SIG-M5 (cell line): Measurements from ENCODE around the gene HOXB3.

Experiments used
- DNase-seq: peaks from one replicate; lab custom pipeline; 2025; lab: John Stamatoyannopoulos, UW

Gene HOXB3

GRCh38 chr17:48589831-48590606, at the start of gene HOXB3:
Gene HOXB3, minus strand, starts transcription at chr17:48590241. Its CDS starts 37,767 bp downstream, at chr17:48552474.
- DNase-seq = no peak

- no peak for DNase-seq
These were observed 49.1 kb upstream of the HOXB3 start for GRCh38 chr17:48639136-48639535.

- DNase-seq = no peak
These were observed 47.6 kb upstream of the HOXB3 start for GRCh38 chr17:48637323-48638260.

- DNase-seq = no peak
These were observed 46.4 kb upstream of the HOXB3 start for GRCh38 chr17:48636177-48637018.

GRCh38 chr17:48634493-48635208, 44.6 kb upstream of the HOXB3 start:
- DNase-seq = no peak

- no peak for DNase-seq
These were observed 43.2 kb upstream of the HOXB3 start for GRCh38 chr17:48633266-48633677.

GRCh38 chr17:48632579-48633265, 42.7 kb upstream of the HOXB3 start:
- no peak for DNase-seq

GRCh38 chr17:48631693-48632578, 41.9 kb upstream of the HOXB3 start:
- DNase-seq = no peak

- DNase-seq = no peak
These were observed 41.1 kb upstream of the HOXB3 start for GRCh38 chr17:48630925-48631692.

GRCh38 chr17:48630009-48630924, 40.2 kb upstream of the HOXB3 start:
- DNase-seq = no peak

- no peak for DNase-seq
These were observed 39.3 kb upstream of the HOXB3 start for GRCh38 chr17:48629411-48629759.

GRCh38 chr17:48628649-48629410, 38.8 kb upstream of the HOXB3 start:
- DNase-seq = no peak

- DNase-seq = no peak
These were observed 37.8 kb upstream of the HOXB3 start for GRCh38 chr17:48627623-48628521.

- DNase-seq = no peak
These were observed 37.1 kb upstream of the HOXB3 start for GRCh38 chr17:48627118-48627597.

GRCh38 chr17:48626245-48627117, 36.4 kb upstream of the HOXB3 start, which contains the start of gene HOXB9:
Gene HOXB9, minus strand, starts transcription at chr17:48626358. Its CDS starts 89 bp downstream, at chr17:48626269.
- DNase-seq = no peak
